Stimulated activated CD4-positive, alpha-beta T cell treated with anti-CD3 and anti-CD28 coated beads, TNF-alpha, amount 100 ng/mL, for 48 hours (primary cell): ENCODE data around the gene CCDC160.
"Not testable (repeated sequence)": the region's sequence is repeated elsewhere in the genome, so short reads cannot be mapped to it uniquely, and the experiment has no call there.

Source experiments
- DNase-seq, 3 donors: peaks; one replicate each; pipeline ENCODE4 v3.0.0-alpha.2; 2020; ENCODE audit warnings: low read depth in 3 of 3

CCDC160 gene

DNA sequence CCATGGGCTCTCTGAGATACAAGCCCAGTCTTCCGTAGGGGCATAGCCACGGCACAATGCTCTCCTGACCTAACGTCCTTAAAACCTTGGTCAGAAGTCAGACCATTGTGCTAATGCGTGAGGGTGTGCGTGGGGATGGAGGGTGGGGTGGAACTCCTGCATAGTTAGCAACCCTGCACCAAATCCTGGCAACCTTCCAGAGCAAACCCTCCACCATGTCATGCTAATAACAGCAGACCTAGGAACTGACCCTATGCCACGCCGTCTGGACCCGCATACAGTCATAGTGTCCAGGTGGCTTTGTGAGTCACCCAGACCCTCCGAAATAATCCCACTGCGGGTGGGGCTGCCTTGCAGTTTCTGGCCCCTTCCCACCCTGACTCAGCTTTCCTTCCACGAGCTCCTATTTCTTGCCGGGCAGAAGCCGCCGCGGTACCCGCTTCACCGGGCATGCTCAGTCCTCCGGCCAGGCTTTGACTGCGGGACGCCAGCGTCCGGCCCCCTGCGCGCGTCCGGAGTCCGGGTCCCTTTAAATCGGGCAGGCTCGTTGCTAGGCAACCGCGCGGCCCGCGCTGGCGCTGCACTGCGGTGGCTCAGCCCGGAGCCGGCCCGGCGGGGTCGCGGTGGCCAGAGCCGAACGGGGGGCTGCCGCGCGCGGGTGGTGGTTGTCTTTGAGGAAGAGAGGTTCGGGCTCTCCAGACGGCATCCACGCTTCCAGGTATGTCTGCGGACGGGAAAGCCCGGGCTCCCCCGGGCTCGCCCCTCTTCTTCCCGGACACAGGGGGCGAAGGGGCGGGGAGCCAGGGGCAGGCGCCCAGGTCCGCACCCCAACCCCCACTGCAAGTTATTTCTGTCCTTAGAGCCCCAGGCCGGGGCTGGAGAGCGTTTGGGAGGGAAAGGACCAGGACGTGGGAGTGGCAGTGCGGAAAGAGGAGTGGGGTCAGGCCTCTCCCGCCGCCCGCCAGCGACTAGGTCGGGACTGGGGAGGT lies at the start of gene CCDC160:
Gene CCDC160 (plus strand): TSS at position 557 of the 989 bp plus-strand sequence. CDS start 7,619 bp downstream, outside the sequence.
- no peak for DNase-seq

DNA sequence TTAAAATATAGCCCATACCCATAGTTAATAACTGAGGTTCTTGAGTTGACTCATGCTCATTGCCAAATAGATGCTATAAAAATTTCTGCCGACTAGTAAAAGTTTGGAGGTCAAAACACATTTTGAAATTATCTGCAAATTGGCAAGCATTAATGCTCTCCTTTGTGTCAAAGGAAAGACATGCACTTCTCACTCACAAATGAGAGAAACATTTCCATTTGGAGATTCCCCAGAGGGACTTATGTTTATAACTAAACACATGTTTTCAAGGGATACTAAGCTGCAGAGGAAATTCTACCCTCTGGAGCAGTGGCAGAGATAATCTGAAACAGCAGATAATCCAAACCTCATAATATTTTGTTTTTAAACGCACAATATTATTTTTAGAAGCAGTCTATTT lies 45.7 kb upstream of the CCDC160 start:
- no peak for DNase-seq

- DNase-seq, result no peak
Observed at GRCh38 chrX:134194915-134195314, 42.1 kb upstream of the CCDC160 start.

- DNase-seq, result no peak
Observed at GRCh38 chrX:134202561-134202960, 34.4 kb upstream of the CCDC160 start.

- DNase-seq, result no peak
Observed at GRCh38 chrX:134206221-134206620, 30.8 kb upstream of the CCDC160 start.

GRCh38 chrX:134210465-134210864 lies 26.5 kb upstream of the CCDC160 start:
- no peak for DNase-seq

DNA sequence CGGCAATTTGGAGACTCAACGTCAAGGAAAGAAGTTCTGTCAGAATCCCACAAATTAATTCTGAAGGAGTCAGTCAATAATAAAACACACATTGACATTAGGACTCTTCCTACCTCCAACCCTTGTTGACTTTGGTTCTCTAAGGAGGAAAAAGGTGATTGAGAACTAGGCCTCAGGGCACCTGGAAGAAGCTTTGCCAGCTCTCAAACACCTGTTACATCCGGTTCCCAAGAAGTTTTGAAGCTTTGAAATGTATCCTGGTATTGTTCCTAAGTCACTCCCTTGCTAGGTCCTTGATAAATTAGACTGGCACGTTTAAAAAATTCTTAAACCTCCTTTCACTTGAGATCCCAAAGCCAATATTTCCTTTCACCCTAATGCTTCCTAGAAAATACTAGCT lies 1.7 kb upstream of the CCDC160 start:
- DNase-seq, result no peak

DNA sequence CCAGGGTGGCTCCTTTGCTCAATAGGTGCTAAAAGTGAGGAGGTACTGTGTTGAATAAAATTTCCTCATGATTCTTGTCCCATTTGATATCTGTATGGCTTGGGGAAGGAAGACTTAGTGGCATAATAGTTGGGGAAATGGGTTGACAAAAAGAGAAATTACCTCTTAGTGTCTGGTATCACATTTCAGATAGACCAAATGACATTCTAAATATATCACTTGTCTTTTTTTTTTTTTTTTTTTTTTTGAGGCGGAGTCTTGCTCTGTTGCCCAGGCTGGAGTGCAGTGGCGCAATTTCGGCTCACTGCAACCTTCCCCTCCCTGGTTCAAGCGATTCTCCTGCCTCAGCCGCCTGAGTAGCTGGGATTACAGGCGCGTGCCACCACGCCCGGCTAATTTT lies 1.2 kb downstream of the CCDC160 start:
- not testable (repeated sequence) for DNase-seq

DNA sequence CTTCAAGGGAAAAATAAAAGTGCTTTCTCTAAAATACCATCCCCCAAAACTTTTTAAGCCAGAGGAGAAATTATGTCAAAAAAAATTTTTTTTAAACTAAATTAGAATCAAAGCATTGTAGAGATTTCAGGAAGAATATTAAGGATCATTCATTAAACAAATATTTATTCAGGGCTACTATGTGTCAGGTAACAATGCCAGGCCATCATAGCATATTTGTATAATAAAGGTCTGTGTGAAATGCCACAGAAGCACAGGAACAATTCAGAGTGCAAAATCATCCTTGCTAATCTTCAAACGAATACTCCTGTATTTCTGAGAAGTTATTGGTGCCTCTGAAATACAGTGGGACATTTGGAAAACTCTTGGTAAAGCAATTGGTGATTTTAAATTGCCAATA lies 2.0 kb downstream of the CCDC160 start:
- DNase-seq, result no peak

GRCh38 chrX:134240209-134240608 lies 3.2 kb downstream of the CCDC160 start:
- DNase-seq, result no peak

GRCh38 chrX:134241960-134242619 lies 5.1 kb downstream of the CCDC160 start:
- no peak for DNase-seq

- DNase-seq, result no peak
Observed at GRCh38 chrX:134244043-134244442, 7.1 kb downstream of the CCDC160 start.

- no peak for DNase-seq
Observed at GRCh38 chrX:134246282-134246681, 9.3 kb downstream of the CCDC160 start.

DNA sequence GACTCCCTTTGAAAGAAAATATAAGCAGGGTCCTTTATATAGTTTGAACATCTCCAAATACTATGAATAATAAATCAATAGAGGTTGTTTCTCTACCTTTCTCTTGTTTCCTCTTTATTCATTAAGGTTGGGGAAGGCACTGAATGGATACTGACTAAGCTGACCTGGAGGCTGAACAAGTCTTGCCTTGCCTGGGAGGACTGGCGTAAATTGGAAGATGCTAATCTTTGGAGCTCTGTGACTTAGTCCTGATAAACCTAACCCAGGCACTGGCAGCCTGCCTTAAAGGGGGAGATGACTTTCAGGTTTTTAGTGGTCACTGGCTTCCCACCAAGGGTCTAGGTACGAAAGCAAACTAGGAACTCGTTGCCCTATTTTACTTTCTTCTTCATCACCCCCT lies 10.5 kb downstream of the CCDC160 start:
- DNase-seq, result no peak

- DNase-seq, result no peak
Observed at GRCh38 chrX:134249241-134249640, 12.3 kb downstream of the CCDC160 start.

DNA sequence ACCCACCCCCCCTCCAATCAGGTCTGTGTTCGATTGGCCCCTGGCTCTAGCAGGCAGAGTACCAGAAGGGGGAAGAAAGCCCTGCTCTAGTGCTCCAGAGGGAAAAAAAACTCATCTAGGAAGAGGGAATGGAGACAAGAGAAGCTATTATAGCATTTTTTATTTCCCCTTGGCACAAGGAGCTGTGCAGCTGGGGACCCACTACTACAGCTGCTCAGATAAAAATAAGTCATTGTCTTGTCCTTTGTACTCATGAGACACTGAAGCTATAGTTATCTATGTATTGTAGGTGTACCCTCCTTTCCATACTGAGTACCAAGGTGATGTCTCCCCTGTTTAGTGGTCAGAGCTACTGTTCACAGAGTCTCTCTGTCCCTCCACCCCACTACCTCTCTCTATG lies 14.3 kb downstream of the CCDC160 start:
- no peak for DNase-seq

- no peak for DNase-seq
Observed at GRCh38 chrX:134254511-134254910, 17.5 kb downstream of the CCDC160 start.

GRCh38 chrX:134255555-134255954 lies 18.6 kb downstream of the CCDC160 start:
- DNase-seq, result no peak

DNA sequence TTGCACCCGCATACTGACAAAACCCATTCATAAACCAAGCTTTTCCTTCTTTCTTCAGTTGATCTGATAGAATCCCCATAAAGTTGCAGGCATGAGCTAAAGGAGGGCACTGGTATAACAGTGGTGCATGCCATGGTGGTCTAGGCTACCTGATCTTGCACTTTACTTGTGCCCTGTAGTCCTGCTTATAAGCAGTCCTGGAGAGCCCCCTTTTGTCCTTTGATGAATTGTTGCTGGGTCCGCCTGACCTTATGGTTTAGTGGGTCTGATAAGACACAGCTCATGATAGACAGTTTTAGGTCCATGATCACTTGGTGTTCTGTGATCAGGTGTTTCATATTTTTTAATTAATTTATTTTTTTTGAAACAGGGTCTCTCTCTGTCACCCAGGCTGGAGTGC lies 19.7 kb downstream of the CCDC160 start:
- DNase-seq, result no peak

- no peak for DNase-seq
Observed at GRCh38 chrX:134258202-134258601, 21.2 kb downstream of the CCDC160 start.

- not testable (repeated sequence) for DNase-seq
Observed at GRCh38 chrX:134285934-134286333, 49.0 kb downstream of the CCDC160 start.

DNA sequence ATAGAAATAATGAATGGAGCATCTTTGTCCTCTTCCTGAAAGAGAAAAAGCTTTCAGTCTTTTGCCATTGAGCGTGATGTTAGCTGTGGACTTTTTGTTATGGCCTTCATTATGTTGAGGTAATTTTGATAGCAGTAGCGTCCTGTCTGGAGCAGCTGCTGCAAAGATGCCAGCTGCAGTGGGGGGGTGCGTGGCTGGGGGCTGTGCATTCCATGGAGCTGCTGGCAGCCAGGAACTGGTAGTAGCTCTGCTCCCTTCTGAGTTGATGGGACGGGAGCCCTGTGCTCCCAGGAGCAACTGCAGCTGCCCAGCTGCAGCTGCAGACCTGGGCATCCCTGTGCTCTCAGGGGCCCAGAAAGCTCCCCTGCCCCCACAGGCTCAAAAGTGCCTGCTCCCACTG lies 50.4 kb downstream of the CCDC160 start:
- DNase-seq, result no peak

DNA sequence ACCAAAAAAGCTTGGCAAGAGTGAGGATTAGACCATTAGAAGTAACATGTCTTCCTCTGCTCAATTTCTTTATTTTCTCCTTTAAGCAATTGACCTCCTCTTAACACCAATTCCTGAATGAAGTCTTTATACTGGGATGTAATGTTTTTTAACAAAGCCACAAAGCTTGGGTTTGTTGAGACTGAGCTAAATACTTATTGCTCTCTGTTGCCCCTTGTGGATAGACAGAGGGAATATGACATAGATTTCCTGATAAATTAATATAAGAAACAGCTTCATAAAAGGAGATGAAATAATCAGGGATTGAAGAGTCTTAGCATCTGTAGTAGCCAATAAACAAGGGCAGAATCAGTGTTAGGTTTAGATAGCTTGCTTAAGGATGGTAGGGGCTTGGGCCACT lies 57.6 kb downstream of the CCDC160 start:
- DNase-seq, result no peak
